Bronchial epithelial cell (primary cell): ENCODE data around the gene UBTD1. TPM values are rescaled to one million over a fixed set of nuclear protein-coding genes. Genes with fewer than 3 reads are reported as not detected.
A peak's percentile ranks its signal among the peaks of the same experiment; 100 is the strongest.

Experiments used
- DNase-seq: peaks from one replicate; pipeline ENCODE4 v3.0.0-alpha.2; 2010; ENCODE audit warnings: low read depth
- FAIRE-seq: peaks from 2 replicates; lab custom pipeline; 2011; peaks lifted over from hg19 to GRCh38; lab: Jason Lieb, UNC
- H3K27me3 ChIP-seq: 2 replicates; pipeline ENCODE4 v1.5.1; 2011; ENCODE audit warnings: low read length; ENCODE audit not compliant: control insufficient read depth, insufficient read depth
- H3K36me3 ChIP-seq: 2 replicates; pipeline ENCODE4 v1.5.1; 2011; ENCODE audit warnings: low read length; ENCODE audit not compliant: control insufficient read depth, insufficient read depth
- H3K4me3 ChIP-seq: 2 replicates; pipeline ENCODE4 v1.5.1; 2011; ENCODE audit warnings: mild to moderate bottlenecking, low read depth, low read length, control low read depth
- total RNA-seq: library from RNA; depleted of rRNA; stranded (reverse); fragments of >200 nt; gene quantifications from 2 replicates; pipeline ENCODE4 v1.2.1, GENCODE V29; 2014
- TF ChIP-seq, protein P1 (sequence below): IDR thresholded peaks from 2 replicates; pipeline ENCODE4 v1.5.1; 2011; ENCODE audit warnings: mild to moderate bottlenecking, moderate library complexity, low read length, control low read depth, inconsistent platforms; ENCODE audit not compliant: insufficient read depth, severe bottlenecking

UBTD1 gene
- total RNA-seq, 1 donor from 2014 or later = 11.1 TPM

DNA sequence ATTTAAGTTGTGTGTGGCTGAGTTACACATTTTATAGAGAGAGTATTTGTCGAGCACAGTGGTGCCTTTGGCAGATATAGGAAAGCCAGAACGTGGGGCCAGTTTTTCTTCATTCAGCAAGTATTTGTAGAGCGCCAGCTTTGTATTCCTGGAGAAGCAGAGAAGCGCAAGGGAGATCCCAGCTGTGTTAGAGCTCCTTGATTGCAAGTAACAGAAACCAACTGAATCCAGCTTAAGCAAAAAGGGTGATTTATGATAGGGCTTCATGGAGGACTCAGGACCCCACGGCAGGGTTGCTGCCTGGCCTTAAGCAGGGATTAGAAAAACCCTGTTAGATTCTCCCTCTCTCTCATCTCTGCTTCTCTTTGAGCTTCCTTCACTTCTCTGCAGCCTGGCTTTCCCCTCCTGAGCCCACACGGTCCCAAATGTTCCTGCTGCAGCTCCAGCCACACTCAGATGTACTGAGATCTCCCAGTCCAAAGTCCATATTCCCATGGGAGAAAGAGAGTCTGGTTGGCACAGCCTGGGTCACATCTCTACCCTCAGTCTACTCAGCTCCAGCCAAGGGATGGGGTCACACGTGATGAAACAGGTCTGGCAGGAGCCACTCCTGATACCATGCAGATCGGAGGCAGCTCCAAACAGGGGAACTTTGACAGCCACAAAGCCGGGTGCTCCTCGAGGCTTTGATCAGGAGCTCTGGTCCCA lies 16.7 kb downstream of the UBTD1 start:
- DNase-seq (no peak), FAIRE-seq (no peak)
- TF ChIP-seq, protein P1, sequence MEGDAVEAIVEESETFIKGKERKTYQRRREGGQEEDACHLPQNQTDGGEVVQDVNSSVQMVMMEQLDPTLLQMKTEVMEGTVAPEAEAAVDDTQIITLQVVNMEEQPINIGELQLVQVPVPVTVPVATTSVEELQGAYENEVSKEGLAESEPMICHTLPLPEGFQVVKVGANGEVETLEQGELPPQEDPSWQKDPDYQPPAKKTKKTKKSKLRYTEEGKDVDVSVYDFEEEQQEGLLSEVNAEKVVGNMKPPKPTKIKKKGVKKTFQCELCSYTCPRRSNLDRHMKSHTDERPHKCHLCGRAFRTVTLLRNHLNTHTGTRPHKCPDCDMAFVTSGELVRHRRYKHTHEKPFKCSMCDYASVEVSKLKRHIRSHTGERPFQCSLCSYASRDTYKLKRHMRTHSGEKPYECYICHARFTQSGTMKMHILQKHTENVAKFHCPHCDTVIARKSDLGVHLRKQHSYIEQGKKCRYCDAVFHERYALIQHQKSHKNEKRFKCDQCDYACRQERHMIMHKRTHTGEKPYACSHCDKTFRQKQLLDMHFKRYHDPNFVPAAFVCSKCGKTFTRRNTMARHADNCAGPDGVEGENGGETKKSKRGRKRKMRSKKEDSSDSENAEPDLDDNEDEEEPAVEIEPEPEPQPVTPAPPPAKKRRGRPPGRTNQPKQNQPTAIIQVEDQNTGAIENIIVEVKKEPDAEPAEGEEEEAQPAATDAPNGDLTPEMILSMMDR = no peak
- Histone ChIP-seq H3K4me3 (no peak overlapping the region), H3K36me3 (no peaks in the 10 kb centered on the region), H3K27me3 (no peaks in the 10 kb centered on the region)

DNA sequence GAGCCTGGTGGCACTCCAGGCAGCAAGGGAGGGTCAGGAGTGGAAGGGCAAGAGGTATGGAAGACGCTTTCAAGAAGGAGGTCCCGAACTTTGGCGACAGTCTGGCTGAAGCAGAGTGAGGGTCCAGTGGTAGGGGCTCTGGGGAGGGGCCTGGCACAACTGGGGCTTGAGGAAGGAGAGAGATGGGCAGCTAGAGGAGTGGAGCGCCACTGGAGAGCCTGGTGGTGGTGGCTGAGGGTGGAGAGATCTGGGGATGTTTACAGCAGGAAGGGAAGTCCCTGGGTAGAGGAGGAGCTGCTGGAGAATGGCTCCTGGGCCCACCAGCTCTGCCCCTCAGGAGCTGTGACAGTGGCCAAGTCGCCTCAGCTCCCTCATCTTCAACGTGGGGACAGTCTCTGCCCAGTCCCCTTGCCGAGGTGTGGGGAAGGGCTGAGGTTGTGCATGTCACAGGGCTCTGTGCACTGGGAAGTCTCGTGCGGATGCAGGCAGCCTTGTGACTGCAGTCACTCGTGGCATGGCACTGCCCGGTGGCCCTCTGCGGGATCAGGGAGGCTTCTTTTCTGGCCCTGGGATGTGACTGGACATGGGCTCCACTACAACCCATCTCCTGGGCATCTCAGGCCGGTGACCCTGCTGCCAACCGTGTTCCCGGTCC lies 18.5 kb downstream of the UBTD1 start:
- Histone ChIP-seq H3K27me3 (no peaks in the 10 kb centered on the region), H3K4me3 (no peak overlapping the region), H3K36me3 (no peaks in the 10 kb centered on the region)
- FAIRE-seq = no peak
- DNase-seq = no peak
- TF ChIP-seq, protein P1 = no peak

DNA sequence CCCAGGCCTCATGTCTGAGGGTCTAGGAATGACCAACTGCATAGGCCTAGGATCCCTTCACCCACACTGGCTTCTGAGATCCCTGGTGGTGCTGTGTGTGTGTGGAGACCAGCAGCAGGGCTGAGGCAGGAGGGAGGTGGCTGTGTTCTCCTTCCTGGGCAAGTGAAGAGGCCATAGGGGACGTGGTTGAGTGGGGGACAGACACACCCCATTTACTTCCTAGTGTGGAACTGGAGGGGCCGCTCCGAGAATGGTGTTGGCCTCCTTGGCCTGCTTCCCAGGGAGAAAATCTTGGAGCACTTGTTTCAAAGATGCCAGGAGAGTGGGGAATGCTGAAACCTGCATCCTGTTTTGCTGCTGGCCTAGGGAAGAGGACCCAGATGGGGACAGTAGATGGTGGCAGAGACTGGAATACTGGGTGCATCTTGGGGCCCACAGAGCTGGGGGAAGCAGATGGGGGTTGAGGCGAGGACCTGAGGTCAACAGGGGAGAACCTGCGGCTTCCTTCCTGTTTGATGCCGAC lies 19.1 kb downstream of the UBTD1 start:
- no peak overlapping the region for H3K4me3 ChIP-seq
- DNase-seq (no peak), FAIRE-seq (no peak)
- no peaks in the 10 kb centered on the region for H3K36me3 ChIP-seq
- TF ChIP-seq, protein P1 = no peak
- H3K27me3 ChIP-seq = no peaks in the 10 kb centered on the region

DNA sequence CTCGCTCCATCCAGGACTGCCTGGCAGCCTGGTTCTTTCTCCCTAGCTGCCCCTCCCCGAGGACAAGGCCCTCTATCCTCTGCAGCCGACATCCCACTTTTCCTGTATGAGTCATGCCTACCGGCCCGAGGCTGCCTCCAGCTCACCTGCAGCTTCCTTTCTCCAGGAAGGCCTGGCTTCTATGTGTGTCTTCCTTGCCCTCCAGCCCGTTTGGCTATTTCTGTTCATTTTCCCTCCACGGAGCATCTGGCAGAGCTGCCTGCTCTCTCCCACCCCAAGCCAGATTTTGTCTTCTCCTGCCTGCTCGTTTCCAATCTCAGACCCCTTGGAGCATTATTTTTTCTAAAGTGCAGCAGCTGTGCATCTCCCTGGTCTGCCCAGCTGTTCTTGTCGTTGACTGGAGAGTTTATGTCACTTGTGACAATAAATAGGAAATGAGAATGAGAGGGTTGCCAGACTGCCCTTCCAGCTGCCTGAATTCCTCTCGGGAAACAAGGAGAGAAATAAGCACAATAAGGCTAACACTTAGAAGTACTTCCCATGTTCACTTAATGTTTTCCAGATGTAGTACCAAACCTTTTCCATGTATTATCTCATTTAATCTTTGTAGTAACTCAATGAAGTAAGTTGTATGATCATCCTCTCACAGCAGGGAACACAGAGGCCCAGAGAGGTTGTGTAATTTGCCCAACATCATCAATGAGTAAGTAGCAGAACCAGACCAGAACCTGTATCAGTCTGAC lies 19.7 kb downstream of the UBTD1 start:
- H3K4me3 ChIP-seq = no peak overlapping the region
- TF ChIP-seq, protein P1 = no peak
- DNase-seq (peak; percentile 80), FAIRE-seq (peak; percentile 76)
- H3K27me3 ChIP-seq = no peaks in the 10 kb centered on the region
- H3K36me3 ChIP-seq = no peaks in the 10 kb centered on the region

DNA sequence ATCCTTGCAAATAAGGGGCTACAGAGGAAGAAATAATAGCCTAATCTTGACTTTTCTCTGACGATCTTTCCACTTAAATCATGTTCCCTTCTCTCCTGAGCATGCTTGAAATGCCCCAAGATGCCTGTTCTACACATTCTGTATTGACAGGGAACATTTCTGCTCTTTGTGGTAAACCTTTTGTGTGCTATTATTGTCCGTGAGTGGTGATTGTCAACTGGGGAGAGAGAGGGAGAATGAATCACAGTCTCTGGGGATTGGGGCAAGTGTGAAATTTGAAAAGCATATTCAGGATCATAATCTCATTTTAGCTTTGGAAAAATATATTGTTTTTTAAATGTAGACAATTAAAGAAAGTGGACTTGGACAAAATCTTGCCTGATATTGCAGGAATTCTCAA lies 20.6 kb downstream of the UBTD1 start:
- Histone ChIP-seq H3K27me3 (no peaks in the 10 kb centered on the region), H3K4me3 (no peak overlapping the region), H3K36me3 (no peaks in the 10 kb centered on the region)
- peak; percentile 22 for DNase-seq
- TF ChIP-seq, protein P1 = no peak
- no peak for FAIRE-seq
